Esophagus muscularis mucosa (tissue), 4 donors: ENCODE measurements around the gene FXYD3. TPM values are rescaled to one million over a fixed set of nuclear protein-coding genes. Genes with fewer than 3 reads are reported as not detected.

Source experiments
- DNase-seq: peaks from one replicate; pipeline ENCODE4 v3.0.0-alpha.2; 2017; ENCODE audit errors: extremely low spot score
- H3K27ac ChIP-seq, 4 donors: fragments of 200-600 bp; sonication (generic); replicated peaks in 1 of 4; 1 replicate in 3 of 4; 2 replicates in 1 of 4; pipeline ENCODE4 v1.5.1; 2016 to 2019; ENCODE audit warnings: mild to moderate bottlenecking in 1 of 4
- H3K27me3 ChIP-seq, 4 donors: fragments of 200-600 bp; sonication (generic); one replicate each; pipeline versions ENCODE4 v1.5.1 to v1.6.0; 2016 to 2019
- H3K36me3 ChIP-seq, 4 donors: fragments of 200-600 bp; sonication (generic); one replicate each; pipeline ENCODE4 v1.5.1; 2016 to 2019
- H3K4me1 ChIP-seq, 4 donors: fragments of 200-600 bp; sonication (generic); one replicate each; pipeline ENCODE4 v1.5.1; 2016 to 2019
- H3K4me3 ChIP-seq, 4 donors: fragments of 200-600 bp; sonication (generic); 1 replicate in 2 of 4; 2 replicates in 2 of 4; pipeline ENCODE4 v1.5.1; 2016 to 2019; ENCODE audit warnings: mild to moderate bottlenecking in 4 of 4, moderate library complexity in 1 of 4
- H3K9me3 ChIP-seq, 4 donors: fragments of 200-600 bp; sonication (generic); 1 replicate in 3 of 4; 2 replicates in 1 of 4; pipeline ENCODE4 v1.5.1; 2016 to 2019
- EP300 ChIP-seq: sonication (generic); formaldehyde crosslinking; IDR thresholded peaks from one replicate; pipeline ENCODE4 v1.6.1; 2017; ENCODE audit warnings: antibody characterized with exemption
- POLR2A ChIP-seq: fragments of 450-650 bp; IDR thresholded peaks from one replicate; pipeline ENCODE4 v1.6.1; 2017; ENCODE audit warnings: antibody characterized with exemption, moderate library complexity, mild to moderate bottlenecking, low read depth
- POLR2AphosphoS5 ChIP-seq, 2 donors: sonication (generic); formaldehyde crosslinking; IDR thresholded peaks; one replicate each; pipeline ENCODE4 v1.6.1; 2017; ENCODE audit warnings: antibody characterized with exemption in 2 of 2
- WGBS: methylation state at CpG from one replicate; pipeline ENCODE4 v1.1.5; 2018; 5-methylcytosine and 5-hydroxymethylcytosine counted together
- intact Hi-C: fragments of 100-400 bp; cut with DNase I; formaldehyde crosslinking; loops from one replicate; pipeline ENCODE4 v1.15.1; 2023
- total RNA-seq, 4 donors: library from RNA; depleted of rRNA; stranded (reverse); fragments of >200 nt; gene quantifications; one replicate each; pipeline versions ENCODE4 v1.1.0 to v1.2.1, GENCODE V29; 2016
- TF ChIP-seq, protein P1 (sequence below), 3 experiments: fragments of 200-600 bp in 2 of 3; fragments of 450-650 bp in 1 of 3; sonication (generic) in 2 of 3; IDR thresholded peaks; one replicate each; pipeline ENCODE4 v1.5.1; 2017 to 2019; ENCODE audit warnings: antibody characterized with exemption in 3 of 3, mild to moderate bottlenecking in 2 of 3, moderate library complexity in 1 of 3

The FXYD3 gene
- total RNA-seq, 4 donors from 2014 or later: 0.83 to 3.8 (median 3.1) TPM

DNA sequence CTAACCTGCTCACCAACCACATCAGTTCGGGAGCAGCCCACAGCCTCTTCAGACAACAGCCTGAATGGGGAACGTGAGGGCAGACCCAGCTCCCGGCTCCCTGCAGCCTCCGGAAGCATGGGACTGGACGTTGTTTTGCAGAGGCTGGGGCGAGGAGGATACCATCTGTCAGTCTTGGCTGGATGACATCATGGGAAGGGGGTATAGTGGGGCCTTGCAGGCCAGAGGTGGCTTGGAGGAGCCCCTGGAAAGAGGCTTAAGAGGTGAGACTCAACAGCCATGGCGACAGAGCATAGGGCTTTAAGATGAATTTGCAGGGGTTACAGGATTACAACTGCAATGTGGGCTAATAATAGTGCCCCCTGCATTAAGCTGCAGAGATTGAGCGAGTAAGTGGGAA is 1.5 kb downstream of the FXYD3 start:
- peak overlapping the region; percentile 43 to 72 (median 58) for H3K27ac ChIP-seq
- DNase-seq: no peak

DNA sequence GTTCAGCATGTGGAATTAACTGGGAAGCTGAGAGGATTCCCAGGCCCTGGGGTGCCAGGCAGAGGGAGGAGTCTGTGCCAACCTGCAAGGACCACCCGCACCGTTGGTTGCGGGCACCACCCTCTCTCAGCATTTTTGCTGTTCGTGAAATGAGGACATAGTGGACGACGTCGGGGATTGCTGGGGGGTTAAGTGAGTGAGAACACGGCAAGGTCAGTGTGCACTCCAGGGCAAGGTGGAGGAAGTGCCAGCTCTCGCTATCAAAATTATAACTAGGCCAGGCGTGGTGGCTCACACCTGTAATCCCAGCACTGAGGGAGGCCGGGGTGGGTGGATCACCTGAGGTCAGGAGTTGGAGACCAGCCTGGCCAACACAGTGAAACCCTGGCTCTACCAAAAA is 2.2 kb downstream of the FXYD3 start:
- Histone ChIP-seq H3K36me3 (no peaks in the 10 kb centered on the region), H3K4me3 (peak overlapping the region in 1 of 4 donors; percentile 5), H3K27me3 (no peaks in the 10 kb centered on the region), H3K4me1 (peaks cover 12 to 40% (median 29%) of the 10 kb centered on the region in 4 donors), H3K27ac (peak overlapping the region in 3 of 4 donors; percentile 13 to 72 (median 53)), H3K9me3 (no peaks in the 10 kb centered on the region)
- DNase-seq: no peak
- intact Hi-C loops: no loop called here
- TF ChIP-seq POLR2AphosphoS5 (IDR thresholded peaks at IDR 0.05): no peak
- TF ChIP-seq, protein P1, sequence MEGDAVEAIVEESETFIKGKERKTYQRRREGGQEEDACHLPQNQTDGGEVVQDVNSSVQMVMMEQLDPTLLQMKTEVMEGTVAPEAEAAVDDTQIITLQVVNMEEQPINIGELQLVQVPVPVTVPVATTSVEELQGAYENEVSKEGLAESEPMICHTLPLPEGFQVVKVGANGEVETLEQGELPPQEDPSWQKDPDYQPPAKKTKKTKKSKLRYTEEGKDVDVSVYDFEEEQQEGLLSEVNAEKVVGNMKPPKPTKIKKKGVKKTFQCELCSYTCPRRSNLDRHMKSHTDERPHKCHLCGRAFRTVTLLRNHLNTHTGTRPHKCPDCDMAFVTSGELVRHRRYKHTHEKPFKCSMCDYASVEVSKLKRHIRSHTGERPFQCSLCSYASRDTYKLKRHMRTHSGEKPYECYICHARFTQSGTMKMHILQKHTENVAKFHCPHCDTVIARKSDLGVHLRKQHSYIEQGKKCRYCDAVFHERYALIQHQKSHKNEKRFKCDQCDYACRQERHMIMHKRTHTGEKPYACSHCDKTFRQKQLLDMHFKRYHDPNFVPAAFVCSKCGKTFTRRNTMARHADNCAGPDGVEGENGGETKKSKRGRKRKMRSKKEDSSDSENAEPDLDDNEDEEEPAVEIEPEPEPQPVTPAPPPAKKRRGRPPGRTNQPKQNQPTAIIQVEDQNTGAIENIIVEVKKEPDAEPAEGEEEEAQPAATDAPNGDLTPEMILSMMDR (IDR thresholded peaks at IDR 0.05): no peak
- TF ChIP-seq EP300: no peak
- TF ChIP-seq POLR2A: no peak
- WGBS: 80% methylated on average over 11 of the region's 11 CpGs

More for the DNA sequence above, 1.5 kb downstream of the FXYD3 start:
- H3K36me3 ChIP-seq: no peaks in the 10 kb centered on the region
- H3K9me3 ChIP-seq: no peaks in the 10 kb centered on the region
- peaks cover 12 to 35% (median 24%) of the 10 kb centered on the region in 4 donors for H3K4me1 ChIP-seq
- H3K4me3 ChIP-seq: peak overlapping the region; percentile 26 to 44 (median 30)
- 89% methylated on average over 5 of the region's 8 CpGs for WGBS
- TF ChIP-seq POLR2A (no peak), EP300 (no peak), POLR2AphosphoS5 (IDR thresholded peaks at IDR 0.05) (no peak)
- TF ChIP-seq, protein P1 (IDR thresholded peaks at IDR 0.05): no peak
- no peaks in the 10 kb centered on the region for H3K27me3 ChIP-seq
- intact Hi-C loops: no loop called here

DNA sequence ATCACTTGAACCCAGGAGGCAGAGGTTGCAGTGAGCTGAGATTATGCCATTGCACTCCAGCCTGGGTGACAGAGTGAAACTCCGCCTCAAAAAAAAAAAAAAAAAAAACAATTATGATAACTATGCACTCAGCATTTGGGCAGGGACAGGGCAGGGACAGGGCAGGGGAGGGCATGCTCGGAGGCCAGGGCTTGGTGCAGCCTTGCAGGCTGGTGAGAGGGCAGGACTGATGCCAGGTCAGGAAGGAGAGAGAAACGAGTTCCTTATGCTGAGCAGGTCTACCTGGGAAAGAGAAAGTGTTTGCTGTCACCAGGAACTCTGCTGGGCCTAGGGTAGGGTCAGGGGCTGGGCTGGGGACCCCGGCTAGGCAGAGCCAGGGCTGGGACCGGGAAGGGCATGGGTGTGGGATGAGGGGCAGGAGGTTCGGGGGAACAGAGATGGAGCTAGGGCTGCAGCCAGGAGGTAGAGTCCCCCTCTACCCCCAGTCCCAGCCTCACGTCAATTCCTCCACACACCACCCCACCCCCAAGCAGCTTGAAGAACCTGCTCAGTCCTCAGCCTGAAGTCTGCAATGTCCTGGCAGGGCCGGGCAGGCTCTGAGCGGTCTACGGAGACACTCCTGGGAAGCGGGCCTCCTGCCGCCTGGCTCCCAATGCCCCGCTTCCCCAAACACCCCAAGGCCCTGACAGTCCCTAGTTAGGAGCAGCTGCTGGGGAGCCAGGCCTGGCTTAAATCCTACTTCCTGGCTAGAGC is 2.8 kb downstream of the FXYD3 start:
- H3K4me3 ChIP-seq: peak overlapping the region in 3 of 4 donors; percentile 10 to 32 (median 14)
- peaks cover 14 to 46% (median 35%) of the 10 kb centered on the region in 4 donors for H3K4me1 ChIP-seq
- no peak for DNase-seq
- no peaks in the 10 kb centered on the region for H3K9me3 ChIP-seq
- no peaks in the 10 kb centered on the region for H3K27me3 ChIP-seq
- peak overlapping the region; percentile 38 to 72 (median 55) for H3K27ac ChIP-seq
- intact Hi-C loops: no loop called here
- 85% methylated on average over 7 of the region's 13 CpGs for WGBS
- TF ChIP-seq, protein P1 (IDR thresholded peaks at IDR 0.05): no peak
- TF ChIP-seq POLR2A (no peak), EP300 (no peak)
- no peaks in the 10 kb centered on the region for H3K36me3 ChIP-seq

DNA sequence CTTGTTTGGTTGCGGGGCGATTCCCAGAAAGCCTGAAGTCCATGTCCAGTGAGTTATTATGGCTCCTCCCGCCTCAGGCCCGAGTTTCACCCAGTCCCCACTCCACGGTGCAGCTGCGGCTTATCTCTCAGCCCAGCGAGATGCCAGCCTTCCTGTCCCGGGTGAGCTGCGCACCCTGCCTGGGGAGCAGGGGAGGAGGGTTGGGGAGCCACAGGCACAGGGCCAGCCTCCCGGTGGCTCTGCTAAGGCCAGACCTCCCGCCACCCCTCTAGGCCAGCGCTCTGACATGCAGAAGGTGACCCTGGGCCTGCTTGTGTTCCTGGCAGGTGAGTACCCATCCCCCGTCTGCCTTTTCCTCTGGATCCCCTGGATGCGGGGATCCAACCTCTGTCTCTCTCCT is 3.5 kb downstream of the FXYD3 start:
- TF ChIP-seq POLR2A (no peak), POLR2AphosphoS5 (IDR thresholded peaks at IDR 0.05) (no peak), EP300 (no peak)
- TF ChIP-seq, protein P1 (IDR thresholded peaks at IDR 0.05): no peak
- Histone ChIP-seq H3K4me3 (peak overlapping the region in 2 of 4 donors; percentile 10 to 18), H3K4me1 (peaks cover 15 to 53% (median 42%) of the 10 kb centered on the region in 4 donors), H3K9me3 (no peaks in the 10 kb centered on the region), H3K27me3 (no peaks in the 10 kb centered on the region), H3K36me3 (no peaks in the 10 kb centered on the region), H3K27ac (peak overlapping the region; percentile 38 to 63 (median 51))
- WGBS: 68% methylated on average over 14 of the region's 14 CpGs
- DNase-seq: no peak
- intact Hi-C loops: no loop called here
